ENCODE data around the gene GPD1. TPM values are rescaled to one million over a fixed set of nuclear protein-coding genes. Genes with fewer than 3 reads are reported as not detected.
A peak's percentile ranks its signal among the peaks of the same experiment; 100 is the strongest.

The GPD1 gene
- total RNA-seq, 1 donor from 2014 or later: not detected

DNA sequence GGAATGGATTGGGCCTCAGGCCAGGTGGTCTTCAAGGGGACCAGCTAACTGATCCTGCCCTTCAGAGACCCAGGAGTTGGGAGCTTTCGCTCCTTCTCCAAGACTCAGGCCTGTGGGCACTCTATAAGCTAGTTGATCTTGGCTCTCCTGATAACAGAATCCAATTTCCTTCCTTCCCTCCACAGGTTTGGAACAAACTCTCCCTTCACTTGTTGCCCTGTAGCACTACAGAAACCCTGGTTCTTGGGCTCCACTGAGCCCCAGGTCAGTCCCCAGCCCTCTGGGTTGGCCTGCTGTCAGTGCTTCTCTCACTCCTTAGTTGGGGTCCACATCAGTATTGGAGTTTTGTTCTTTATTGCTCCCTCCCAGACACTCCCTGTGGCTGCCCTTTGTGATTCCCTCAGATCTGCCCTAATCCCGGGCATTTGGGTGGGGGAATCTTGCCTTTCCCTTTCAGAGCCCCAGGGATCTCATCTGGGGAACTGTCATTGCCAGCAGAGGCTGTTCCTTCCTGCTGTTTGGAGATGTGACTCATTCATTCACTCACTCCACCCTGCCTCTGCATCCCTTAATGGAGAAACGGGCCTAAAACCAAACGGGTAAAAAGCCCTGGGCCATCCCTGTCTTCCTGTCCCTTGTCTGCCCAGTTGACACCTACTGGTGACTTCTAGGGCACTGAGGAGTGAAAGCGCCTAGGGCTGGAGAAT, 4.4 kb upstream of the GPD1 start:
- no peak for DNase-seq (ENCODE audit: extremely low read depth, low read depth, low spot score)

DNA sequence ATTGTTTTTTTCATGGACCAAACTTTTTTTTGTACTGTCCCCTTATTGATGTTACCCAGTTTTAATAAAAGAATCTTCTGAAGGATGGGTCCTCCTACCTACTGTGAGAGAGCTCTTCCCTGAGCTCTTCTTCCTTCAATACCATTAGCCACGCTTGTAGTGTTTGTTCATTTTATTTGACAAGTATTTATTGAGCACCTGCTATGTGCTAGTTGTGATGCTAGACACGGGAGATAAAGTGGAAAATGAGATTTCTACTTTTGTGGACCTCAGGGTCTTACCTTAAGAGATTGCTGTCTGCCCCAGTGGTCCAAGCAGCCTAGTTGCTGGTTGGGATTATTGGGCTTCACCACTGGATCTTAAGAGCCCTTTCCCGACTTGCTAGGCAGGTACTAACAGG, 3.2 kb upstream of the GPD1 start:
- DNase-seq (ENCODE audit: extremely low read depth, low read depth, low spot score): no peak

DNA sequence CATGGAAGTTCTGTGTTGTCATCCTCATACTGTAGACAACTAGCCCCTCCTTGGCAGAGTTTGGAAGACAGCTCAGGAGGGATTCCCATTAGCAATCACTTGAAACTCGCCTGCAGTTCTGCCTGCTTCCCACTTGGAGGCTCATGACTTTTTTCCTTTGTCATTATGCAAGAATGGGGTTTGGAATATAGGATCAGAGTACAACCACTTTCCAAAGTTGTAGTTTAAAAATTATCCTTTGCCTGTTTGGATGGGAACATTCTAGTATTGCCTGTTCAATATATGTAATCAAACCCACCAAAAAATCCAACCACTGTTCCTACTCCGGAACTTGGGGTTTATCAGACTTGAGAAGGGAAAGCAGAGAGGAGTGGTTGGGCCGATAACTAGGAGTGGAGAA, 2.1 kb upstream of the GPD1 start:
- DNase-seq (ENCODE audit: extremely low read depth, low read depth, low spot score): no peak

DNA sequence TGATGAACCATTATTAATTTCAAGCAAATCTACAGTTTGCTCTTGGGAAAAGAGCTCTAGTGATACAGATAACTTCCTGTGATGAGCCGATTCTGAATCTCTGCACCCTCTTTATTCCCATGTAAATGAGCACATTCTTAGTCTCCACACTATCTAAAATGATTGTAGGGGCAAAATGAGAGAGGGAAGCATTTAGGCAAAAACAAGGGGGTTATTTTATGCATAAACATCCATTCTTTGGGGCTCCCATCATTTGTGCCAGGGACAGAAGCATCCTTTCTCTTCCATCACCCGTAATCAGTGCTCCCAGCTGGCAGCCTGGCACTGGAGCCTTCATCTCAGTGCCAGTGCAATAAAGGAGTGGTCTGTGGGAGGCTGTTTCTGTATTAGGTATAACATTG, 1.7 kb upstream of the GPD1 start:
- DNase-seq (ENCODE audit: extremely low read depth, low read depth, low spot score): no peak

DNA sequence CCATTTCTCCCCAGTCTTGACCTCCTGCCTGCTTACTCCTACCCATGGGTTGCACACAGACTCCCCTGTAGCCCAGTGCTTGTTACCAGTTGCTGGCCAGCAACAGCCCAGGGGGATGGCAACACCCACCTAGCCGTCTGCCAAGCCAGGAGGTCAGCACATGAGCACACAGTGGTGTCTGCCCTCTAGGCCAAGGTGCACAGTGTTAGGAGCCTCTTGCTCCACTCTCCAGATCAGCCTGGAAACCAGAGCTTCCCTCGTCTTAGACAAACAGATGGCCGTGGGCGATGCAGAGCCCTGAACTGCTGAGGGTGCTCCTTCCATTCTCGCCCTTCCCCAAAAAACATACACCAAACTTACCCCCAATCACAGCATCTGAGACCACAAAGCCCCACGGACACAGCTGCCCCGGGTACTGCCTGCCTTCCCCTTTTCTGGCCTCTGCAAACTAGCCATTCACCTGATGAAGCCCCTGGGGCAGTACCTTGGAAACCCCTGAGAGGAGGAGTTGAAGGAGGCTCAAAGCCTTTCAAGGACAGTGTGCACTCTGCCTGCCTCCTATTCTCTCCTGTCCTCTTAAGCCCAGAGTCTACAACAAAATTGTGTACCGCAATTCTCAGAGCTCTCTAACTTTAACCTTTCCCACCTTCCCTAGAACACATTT, 1.0 kb upstream of the GPD1 start:
- no peak for DNase-seq (ENCODE audit: extremely low read depth, low read depth, low spot score)

DNA sequence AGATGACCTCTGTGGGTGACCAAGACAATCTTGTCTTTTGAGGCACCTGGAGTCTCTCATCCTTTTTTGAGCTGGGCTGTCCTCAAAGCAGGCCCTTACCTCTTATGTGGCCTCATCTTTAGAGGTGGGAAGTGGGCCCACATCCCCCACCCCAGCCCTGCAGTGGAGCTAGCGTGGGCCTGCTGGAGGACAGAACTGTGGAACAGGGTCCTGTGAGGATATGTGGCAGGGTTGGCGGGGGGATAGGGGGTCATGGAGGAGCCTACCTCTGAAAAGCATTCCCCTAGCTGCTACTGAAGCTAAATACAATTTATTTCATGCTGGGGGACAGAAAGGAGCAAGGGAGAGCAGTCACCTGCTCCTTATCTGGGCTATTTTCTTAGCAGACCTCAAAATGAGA, 457 bp upstream of the GPD1 start:
- DNase-seq (ENCODE audit: extremely low read depth, low read depth, low spot score): no peak

DNA sequence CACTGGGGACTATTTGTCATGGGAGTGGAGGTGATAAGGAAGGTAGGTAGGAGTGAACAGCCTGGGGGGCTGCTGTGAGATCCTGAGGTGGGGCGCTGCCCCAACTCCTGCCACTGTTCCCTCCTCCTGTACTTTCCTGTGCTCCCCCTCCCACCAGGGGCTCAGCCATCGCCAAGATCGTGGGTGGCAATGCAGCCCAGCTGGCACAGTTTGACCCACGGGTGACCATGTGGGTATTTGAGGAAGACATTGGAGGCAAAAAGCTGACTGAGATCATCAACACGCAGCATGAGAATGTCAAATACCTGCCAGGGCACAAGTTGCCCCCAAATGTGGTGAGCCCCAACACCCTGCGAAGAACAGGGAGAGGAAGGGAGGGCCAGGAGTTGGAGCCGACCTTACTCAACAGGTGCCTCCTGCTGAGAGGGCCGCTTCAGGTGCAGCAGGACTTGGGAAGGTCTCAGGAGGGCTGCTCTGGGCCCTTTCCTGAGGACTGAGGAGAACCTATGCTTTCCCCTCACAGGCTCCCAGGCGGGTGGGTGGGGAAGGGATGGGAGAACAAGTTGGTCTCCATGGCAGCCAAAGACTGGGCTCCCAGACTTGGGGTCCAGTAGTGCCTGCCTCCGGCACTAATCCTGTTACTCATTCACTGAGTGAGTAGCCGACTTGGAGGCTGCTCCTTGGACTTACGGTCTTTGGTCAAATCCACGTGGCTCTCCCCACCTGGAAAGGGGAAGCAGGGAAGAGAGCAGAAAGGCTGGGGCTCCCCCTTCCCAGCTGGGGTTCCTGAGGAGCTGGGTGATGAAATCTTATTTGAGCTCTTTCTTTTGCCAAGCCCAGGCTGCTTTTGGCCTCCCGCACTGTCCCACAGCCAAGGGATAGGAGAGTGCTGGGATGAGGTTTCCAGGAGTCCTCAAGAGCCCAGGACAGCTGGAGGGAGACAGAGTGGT, 884 bp downstream of the GPD1 start:
- no peak for DNase-seq (ENCODE audit: extremely low read depth, low read depth, low spot score)

DNA sequence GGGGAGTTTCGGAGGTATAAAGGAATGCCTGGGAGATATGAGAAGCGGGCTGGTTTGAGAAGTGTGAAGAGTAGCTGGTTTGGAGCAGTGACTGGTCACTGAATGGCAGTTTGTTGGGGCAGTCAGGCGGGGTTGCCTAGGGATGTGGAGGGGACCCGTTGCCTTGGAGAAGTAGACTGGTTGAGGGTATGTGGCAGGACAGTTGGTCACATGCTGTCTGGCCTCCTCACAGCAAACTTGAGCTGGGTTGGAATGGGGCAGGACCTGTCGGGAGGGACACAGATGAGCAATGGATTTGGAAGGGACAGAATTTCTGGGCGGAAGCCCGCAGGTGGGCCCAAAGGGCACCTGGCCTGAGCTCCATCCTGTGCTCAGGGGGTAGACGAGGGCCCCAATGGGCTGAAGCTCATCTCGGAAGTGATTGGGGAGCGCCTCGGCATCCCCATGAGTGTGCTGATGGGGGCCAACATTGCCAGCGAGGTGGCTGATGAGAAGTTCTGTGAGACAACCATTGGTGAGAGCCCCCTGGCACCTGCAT, 2.2 kb downstream of the GPD1 start:
- DNase-seq (ENCODE audit: extremely low read depth, low read depth, low spot score): no peak

DNA sequence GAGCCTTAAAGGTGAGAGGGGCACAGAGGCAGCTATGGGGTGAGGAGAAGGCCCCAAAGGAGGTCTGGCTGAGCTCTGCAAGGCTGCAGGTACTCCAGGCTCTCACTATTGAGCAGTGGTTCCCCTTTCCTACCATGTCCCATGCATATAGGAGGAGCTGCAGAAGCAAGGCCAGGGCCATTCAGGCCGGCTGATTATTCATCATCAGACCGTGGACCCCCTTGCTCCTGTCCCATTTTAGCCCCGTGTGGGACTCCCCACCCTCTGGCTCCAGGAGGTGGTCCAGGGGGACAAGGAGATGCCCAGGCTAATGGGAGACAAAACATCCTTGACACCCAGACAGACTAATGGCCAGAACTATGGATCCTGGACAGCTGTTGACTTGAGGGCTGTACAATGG, 3.1 kb downstream of the GPD1 start:
- DNase-seq (ENCODE audit: extremely low read depth, low read depth, low spot score): no peak

DNA sequence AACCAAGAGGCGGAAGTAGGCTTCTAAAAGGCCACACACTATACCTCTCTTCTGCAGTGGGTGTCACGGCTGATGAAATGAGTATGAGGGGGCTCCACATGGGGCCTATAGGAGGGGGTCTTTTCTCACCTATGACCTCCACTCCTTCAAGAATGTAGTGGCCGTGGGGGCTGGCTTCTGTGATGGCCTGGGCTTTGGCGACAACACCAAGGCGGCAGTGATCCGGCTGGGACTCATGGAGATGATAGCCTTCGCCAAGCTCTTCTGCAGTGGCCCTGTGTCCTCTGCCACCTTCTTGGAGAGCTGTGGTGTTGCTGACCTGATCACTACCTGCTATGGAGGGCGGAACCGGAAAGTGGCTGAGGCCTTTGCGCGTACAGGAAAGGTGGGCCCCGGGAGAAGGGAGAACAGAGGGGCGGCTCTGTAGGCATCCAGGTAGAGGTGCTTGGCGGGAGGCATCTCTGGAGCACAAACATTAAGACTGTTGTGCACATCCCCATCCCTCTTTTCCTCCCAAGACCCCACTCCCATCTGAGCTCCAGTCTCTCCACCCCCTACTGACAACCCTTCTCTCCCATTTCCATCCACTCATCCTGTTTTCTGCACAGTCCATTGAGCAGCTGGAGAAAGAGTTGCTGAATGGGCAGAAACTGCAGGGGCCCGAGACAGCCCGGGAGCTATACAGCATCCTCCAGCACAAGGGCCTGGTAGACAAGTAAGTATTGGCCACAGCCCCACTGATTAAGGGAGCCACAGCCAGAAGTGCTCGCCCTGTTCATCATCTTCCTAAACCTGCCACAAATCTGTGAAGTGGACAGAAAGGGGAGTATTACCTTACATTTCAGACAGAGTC, 3.8 kb downstream of the GPD1 start:
- no peak for DNase-seq (ENCODE audit: extremely low read depth, low read depth, low spot score)

DNA sequence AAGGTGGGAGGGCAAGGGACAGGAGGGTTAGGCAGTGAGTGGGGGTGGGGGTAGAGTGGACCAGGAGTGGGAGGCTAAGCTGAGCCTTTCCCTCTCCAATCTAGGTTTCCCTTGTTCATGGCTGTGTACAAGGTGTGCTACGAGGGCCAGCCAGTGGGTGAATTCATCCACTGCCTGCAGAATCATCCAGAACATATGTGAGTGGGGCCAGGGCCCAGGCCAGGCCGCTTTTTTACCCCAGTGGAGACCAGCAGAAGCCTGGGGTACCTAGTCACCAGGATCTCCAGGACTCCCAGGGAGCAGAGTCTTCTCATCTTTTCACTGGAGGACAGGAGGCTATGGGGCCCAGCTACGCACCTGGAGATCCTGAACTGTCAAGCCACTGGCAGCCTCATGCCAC, 5.5 kb downstream of the GPD1 start:
- DNase-seq (ENCODE audit: extremely low read depth, low read depth, low spot score): no peak

DNA sequence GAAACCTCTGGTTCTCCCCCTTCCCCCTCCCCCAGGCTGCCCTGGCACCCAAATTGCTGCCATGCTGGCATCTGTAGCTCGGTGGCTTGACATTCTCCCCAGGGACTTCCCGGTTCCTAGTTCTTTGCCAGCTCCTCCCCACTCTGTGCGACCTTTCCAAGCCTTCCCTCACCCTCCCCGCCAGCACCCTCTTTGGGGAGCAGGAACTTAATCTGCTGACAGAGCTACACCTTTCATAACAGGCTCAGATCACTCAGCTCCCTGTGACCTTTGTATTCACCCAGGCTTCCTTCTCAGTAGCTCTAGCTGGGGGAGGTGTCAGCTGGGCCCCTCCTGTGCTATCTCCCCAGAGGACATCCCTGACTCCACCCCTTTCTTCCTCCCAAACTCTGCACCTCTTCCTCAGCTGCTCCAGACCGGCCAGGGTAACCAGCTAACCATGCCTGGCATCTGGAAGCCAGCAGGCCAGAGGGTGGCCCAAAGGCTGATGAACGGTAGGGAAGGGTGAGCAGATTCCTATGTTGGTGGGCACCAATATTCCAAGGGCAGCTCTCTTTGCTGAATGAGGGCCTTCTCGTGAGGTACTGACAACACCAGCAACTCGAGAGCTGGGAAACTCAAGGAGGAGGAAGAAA, 6.4 kb downstream of the GPD1 start:
- DNase-seq (ENCODE audit: extremely low read depth, low read depth, low spot score): no peak

DNA sequence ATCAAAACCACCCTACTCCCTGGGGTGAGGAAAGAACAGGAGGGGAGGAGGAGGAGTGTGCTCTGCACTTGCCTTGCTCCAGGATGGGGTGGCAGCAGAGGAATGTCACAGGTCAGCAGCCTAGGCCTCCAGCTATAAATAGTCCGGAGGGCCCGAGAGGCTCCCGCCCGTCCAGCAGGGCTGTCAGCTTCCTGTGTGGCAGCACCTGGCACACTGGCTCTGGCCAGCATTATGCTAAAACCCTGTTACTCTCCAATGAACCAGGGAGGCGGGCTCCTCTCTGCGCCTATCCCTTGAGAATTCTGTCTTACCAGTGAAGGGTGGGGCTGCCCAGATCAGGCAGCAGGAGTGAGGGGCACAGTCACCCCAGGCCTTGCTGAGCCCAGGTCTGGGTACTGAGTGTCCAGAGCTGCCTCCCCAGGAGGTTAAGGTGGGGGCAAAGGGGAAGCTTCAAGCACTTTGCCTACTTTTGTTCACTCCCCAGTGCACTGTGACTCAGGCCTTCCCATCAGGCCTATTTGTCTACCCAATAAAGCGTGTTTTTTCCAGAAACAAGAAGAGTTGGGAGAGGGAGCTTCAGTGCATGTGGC, 7.0 kb downstream of the GPD1 start:
- DNase-seq (ENCODE audit: extremely low read depth, low read depth, low spot score): no peak

DNA sequence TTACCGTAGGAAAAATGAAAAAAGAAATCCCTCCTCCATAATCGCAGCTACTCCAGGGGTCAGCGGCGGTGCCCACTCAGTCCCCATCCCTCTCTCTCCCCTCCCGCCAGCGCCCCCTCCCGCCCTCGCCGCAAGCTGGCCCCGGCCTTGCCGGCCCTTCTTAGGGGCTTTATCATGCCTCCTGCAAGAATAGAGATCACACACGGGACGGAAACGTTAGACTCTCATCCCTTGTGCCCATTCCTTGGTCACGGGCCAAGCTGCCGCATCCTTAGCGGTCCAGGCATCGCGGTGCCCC, 7.5 kb downstream of the GPD1 start:
- DNase-seq (ENCODE audit: extremely low read depth, low read depth, low spot score): no peak

DNA sequence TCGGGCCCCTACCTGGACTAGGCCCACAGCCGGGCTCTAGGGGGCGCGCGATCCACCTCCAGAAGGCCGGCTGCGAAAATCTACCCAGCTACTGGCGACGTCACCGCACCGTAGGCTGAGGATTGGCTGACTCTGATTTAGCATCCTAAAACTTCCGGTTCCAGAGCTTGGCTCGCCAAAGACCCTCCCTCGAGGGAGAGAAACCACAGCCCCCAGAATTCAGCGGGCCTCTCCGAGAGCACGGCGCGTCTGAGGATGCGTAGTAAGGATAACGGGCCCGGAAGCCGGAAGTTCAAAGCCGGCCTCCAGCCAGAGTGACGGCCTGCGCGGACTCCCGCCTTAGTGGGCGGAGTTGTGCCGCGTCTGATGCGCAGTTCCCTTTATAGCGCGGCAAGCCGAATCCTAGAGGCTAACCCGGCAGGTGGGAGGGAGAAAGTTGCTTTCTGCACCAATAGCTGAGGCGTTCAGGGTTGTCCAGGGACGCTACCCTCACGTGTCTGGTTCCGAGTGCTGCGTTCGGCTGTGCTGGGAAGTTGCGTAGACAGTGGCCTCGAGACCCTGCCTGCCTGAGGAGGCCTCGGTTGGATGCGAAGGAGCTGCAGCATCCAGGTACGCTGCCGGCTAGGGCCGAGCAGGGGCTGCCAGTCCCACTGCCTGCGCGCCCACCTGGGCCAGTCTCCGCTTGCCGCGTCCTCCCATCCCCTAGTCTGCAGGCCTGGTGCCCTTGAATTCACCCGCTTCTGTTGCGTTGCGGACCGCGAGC, 8.1 kb downstream of the GPD1 start, which contains the start of gene COX14:
Gene COX14 (plus strand): TSS at position 544 of the 763 bp plus-strand sequence. CDS start 7,808 bp downstream, outside the sequence.
- peak; percentile 96 for DNase-seq (ENCODE audit: extremely low read depth, low read depth, low spot score)

DNA sequence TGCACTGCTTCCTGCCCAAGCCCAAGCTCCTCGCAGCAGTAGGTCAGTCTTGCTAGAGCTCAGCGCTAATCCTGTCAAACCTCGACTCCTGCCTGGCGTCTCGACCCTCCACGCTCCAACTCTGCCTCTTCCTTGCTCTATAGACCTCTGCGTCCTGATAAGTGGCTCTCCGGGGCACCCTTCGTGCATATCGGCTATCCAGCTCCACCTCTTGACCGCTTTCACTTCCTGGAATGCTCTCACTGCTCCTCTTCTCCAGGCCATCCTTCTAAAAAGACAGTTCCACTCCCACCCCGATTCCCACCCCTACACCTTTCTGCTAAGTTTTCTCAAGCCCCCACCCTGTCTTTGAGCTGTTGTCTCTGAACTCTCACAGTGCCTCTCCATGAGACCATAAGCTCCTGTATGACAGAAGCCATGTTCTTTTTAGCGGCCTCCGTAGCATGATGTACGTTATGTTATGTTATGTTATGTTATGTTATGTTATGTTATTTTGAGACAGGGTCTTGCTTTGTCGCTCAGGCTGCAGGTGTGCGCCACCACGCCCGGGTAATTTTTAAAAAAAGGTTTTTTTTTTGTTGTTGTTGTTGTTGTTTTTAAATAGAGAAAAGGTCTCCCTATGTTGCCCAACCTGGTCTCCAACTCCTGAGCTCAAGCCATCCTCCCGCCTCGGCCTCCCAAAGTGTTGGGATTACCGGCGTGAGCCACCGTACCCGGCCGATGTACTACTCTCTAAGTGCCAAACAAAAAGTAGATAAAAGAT, 8.8 kb downstream of the GPD1 start:
- DNase-seq (ENCODE audit: extremely low read depth, low read depth, low spot score): no peak

DNA sequence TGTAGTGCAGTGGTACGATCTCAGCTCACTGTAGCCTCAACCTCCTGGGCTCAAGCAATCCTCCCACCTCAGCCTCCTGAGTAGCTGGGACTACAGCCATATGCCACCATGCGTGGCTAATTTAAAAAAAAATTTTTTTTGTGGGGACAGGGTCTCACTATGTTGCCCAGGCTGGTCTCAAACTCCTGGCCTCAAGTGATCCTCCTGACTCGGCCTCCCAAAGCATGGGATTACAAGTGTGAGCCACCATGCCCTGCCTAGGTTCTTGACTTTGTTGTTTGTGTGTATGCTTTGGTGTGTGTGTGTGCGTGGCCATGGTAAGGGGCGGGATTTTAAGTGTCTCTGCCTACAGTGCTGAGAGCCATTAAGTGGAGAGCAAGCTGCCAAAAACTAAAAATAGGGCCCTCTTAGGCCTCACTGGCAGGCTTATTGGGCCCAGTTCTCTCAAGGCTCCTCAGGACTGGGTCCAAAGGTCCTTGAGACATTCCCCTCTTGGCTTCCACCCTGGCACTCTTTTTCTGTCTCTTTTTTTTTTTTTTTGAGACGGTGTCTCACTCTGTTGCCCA, 13.3 kb downstream of the GPD1 start:
- no peak for DNase-seq (ENCODE audit: extremely low read depth, low read depth, low spot score)

DNA sequence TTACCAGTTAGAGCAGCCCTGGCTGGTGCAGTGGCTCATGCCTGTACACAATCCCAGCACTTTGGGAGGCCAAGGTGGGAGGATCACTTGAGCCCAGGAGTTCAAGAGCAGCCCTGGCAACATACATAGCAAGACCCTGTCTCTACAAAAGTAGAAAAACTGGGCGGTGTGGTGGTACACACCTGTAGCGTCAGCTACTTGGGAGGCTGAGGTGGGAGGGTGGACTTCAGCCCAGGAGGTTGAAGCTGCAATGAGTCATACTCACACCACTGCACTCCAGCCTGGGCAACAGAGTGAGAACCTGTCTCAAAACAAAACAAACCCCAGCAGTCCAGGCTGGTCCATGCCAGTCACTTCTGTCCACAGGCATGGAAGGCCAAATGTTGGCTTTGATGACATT, 15.6 kb downstream of the GPD1 start:
- no peak for DNase-seq (ENCODE audit: extremely low read depth, low read depth, low spot score)

All from glomerular endothelial cell (primary cell).